GM23338 (cell line): ENCODE measurements around the gene MTMR3. TPM values are rescaled to one million over a fixed set of nuclear protein-coding genes. Genes with fewer than 3 reads are reported as not detected.

Experiments
- ATAC-seq: fragments of 200-7000 bp; cut with Tn5 transposase; 3 replicates; pipeline ENCODE4 v1.9.1; 2020
- DNase-seq: peaks from one replicate; pipeline ENCODE4 v3.0.0-alpha.2; 2015; ENCODE audit warnings: low spot score
- H2AFZ ChIP-seq: fragments of 200-600 bp; sonication (generic); 2 replicates; pipeline ENCODE4 v1.8.0; 2016; ENCODE audit warnings: antibody characterized with exemption, mild to moderate bottlenecking, moderate library complexity
- H3F3A ChIP-seq: fragments of 200-600 bp; sonication (generic); replicated peaks from 2 replicates; pipeline ENCODE4 v1.8.0; 2017; ENCODE audit warnings: antibody characterized with exemption, mixed run types, low read depth
- H3K27ac ChIP-seq: fragments of 200-600 bp; sonication (generic); 2 replicates; pipeline ENCODE4 v1.6.1; 2016; ENCODE audit warnings: low read depth
- H3K27me3 ChIP-seq: fragments of 200-600 bp; sonication (generic); 2 replicates; pipeline ENCODE4 v1.8.0; 2016; ENCODE audit warnings: mild to moderate bottlenecking, mixed run types, moderate library complexity; ENCODE audit not compliant: insufficient read depth
- H3K36me3 ChIP-seq: fragments of 200-600 bp; sonication (generic); 2 replicates; pipeline ENCODE4 v1.8.0; 2016; ENCODE audit warnings: mild to moderate bottlenecking; ENCODE audit not compliant: insufficient read depth
- H3K4me1 ChIP-seq: fragments of 200-600 bp; sonication (generic); 2 replicates; pipeline ENCODE4 v1.8.0; 2016; ENCODE audit warnings: mild to moderate bottlenecking, moderate library complexity; ENCODE audit not compliant: insufficient read depth
- H3K4me2 ChIP-seq: fragments of 200-600 bp; sonication (generic); 2 replicates; pipeline ENCODE4 v1.7.1; 2017; ENCODE audit warnings: mixed run types
- H3K4me3 ChIP-seq: fragments of 200-600 bp; sonication (generic); 2 replicates; pipeline ENCODE4 v1.6.1; 2016; ENCODE audit warnings: mixed run types
- H3K79me2 ChIP-seq: fragments of 200-600 bp; sonication (generic); replicated peaks from 2 replicates; pipeline ENCODE4 v1.8.0; 2017; ENCODE audit warnings: mild to moderate bottlenecking; ENCODE audit not compliant: insufficient read depth
- H3K9me2 ChIP-seq: fragments of 200-600 bp; sonication (generic); 2 replicates; pipeline ENCODE4 v1.8.0; 2017; ENCODE audit not compliant: insufficient read depth
- H4K20me1 ChIP-seq: fragments of 200-600 bp; sonication (generic); replicated peaks from 2 replicates; pipeline ENCODE4 v1.8.0; 2017; ENCODE audit warnings: mild to moderate bottlenecking; ENCODE audit not compliant: insufficient read depth
- H3K27ac Mint-ChIP-seq: 2 replicates; pipeline ENCODE4 v1.8.0; 2020; ENCODE audit warnings: inconsistent platforms, mild to moderate bottlenecking, moderate library complexity, mixed read lengths
- H3K27me3 Mint-ChIP-seq: 3 replicates; pipeline ENCODE4 v1.8.0; 2022; ENCODE audit warnings: low read depth, mild to moderate bottlenecking, moderate library complexity, mixed read lengths, inconsistent platforms; ENCODE audit not compliant: insufficient read depth, poor library complexity
- H3K36me3 Mint-ChIP-seq: 3 replicates; pipeline ENCODE4 v1.8.0; 2021; ENCODE audit warnings: low read depth, mild to moderate bottlenecking, inconsistent platforms, moderate library complexity, mixed read lengths
- H3K4me1 Mint-ChIP-seq: 3 replicates; pipeline ENCODE4 v1.8.0; 2020; ENCODE audit warnings: mild to moderate bottlenecking, inconsistent platforms, mixed read lengths
- H3K4me3 Mint-ChIP-seq: 3 replicates; pipeline ENCODE4 v1.8.0; 2021; ENCODE audit warnings: moderate library complexity, mild to moderate bottlenecking, inconsistent platforms, mixed read lengths
- H3K9me3 Mint-ChIP-seq: 3 replicates; pipeline ENCODE4 v1.8.0; 2020; ENCODE audit warnings: moderate library complexity, mild to moderate bottlenecking, inconsistent platforms, mixed read lengths
- EZH2 ChIP-seq: fragments of 200-600 bp; sonication (generic); IDR thresholded peaks from one replicate; pipeline ENCODE4 v1.8.0; 2017; ENCODE audit warnings: antibody characterized with exemption, mild to moderate bottlenecking, low read depth; ENCODE audit not compliant: unreplicated experiment
- EZH2phosphoT487 ChIP-seq: fragments of 200-600 bp; sonication (generic); IDR thresholded peaks from one replicate; pipeline ENCODE4 v1.8.1; 2018; ENCODE audit warnings: antibody characterized with exemption; ENCODE audit not compliant: unreplicated experiment
- JUNB ChIP-seq: IDR thresholded peaks from one replicate; pipeline ENCODE4 v1.6.1; 2016; ENCODE audit warnings: antibody characterized with exemption; ENCODE audit not compliant: unreplicated experiment
- NANOG ChIP-seq: IDR thresholded peaks from 2 replicates; pipeline ENCODE4 v1.6.1; 2016; ENCODE audit warnings: antibody characterized with exemption, borderline replicate concordance
- STAT1 ChIP-seq: IDR thresholded peaks from one replicate; pipeline ENCODE4 v1.6.1; 2016; ENCODE audit warnings: antibody characterized with exemption; ENCODE audit not compliant: unreplicated experiment
- ZNF331 ChIP-seq: fragments of 250-450 bp; sonication (Bioruptor Pico); IDR thresholded peaks from 2 replicates; pipeline ENCODE4 v1.5.0; 2020; ENCODE audit warnings: low read depth, mild to moderate bottlenecking, moderate library complexity
- polyA plus RNA-seq: library from polyadenylated mRNA; unstranded; fragments of >200 nt; fragmentation: Nextera tagmentation; extraction: Ambion mirVana; gene quantifications from 2 replicates; pipeline ENCODE4 v1.2.1, GENCODE V29; 2016
- total RNA-seq: library from RNA; depleted of rRNA; stranded (reverse); fragments of >200 nt; shearing (Covaris generic); gene quantifications from 2 replicates; pipeline ENCODE4 v1.2.3, GENCODE V29; 2014
- TF ChIP-seq, protein P1 (sequence below): fragments of 250-450 bp; sonication (Bioruptor Pico); IDR thresholded peaks from 2 replicates; pipeline ENCODE4 v1.5.0; 2020; ENCODE audit warnings: mild to moderate bottlenecking, moderate library complexity
- TF ChIP-seq, protein P2 (sequence below), 2 experiments: fragments of 200-600 bp in 1 of 2; sonication (generic) in 1 of 2; conservative IDR thresholded peaks; 2 replicates each; pipeline versions ENCODE4 v1.5.1 to v1.6.1; 2016 to 2017; ENCODE audit warnings: antibody characterized with exemption in 2 of 2, low read depth in 2 of 2, mild to moderate bottlenecking in 2 of 2, moderate library complexity in 1 of 2

MTMR3 gene
- total and polyA plus RNA-seq, 2 experiments from 2014 or later: 5.2 to 27.4 TPM

- H3K79me2 ChIP-seq: peaks cover 85% of the 10 kb centered on the region
- no peaks in the 10 kb centered on the region for H3F3A ChIP-seq
- H3K27ac Mint-ChIP-seq: peak overlapping the region; percentile 57
- H2AFZ ChIP-seq: no peak overlapping the region
- no peaks in the 10 kb centered on the region for H4K20me1 ChIP-seq
- H3K27me3 Mint-ChIP-seq: peaks cover 3% of the 10 kb centered on the region
- H3K27ac ChIP-seq: peak overlapping the region; percentile 26; the same call in 1 of the 2 replicates
- H3K36me3 ChIP-seq: no peaks in the 10 kb centered on the region
- H3K36me3 Mint-ChIP-seq: peaks cover 2% of the 10 kb centered on the region; the same call in 1 of the 3 replicates
- peaks cover 2% of the 10 kb centered on the region; the same call in 2 of the 3 replicates for H3K9me3 Mint-ChIP-seq
- H3K4me3 Mint-ChIP-seq: peak overlapping the region; percentile 35; the same call in 2 of the 3 replicates
- H3K4me1 Mint-ChIP-seq: peaks cover 55% of the 10 kb centered on the region
- DNase-seq (no peak), ATAC-seq (no peak)
- H3K4me3 ChIP-seq: peak overlapping the region; percentile 32
- TF ChIP-seq, protein P1, sequence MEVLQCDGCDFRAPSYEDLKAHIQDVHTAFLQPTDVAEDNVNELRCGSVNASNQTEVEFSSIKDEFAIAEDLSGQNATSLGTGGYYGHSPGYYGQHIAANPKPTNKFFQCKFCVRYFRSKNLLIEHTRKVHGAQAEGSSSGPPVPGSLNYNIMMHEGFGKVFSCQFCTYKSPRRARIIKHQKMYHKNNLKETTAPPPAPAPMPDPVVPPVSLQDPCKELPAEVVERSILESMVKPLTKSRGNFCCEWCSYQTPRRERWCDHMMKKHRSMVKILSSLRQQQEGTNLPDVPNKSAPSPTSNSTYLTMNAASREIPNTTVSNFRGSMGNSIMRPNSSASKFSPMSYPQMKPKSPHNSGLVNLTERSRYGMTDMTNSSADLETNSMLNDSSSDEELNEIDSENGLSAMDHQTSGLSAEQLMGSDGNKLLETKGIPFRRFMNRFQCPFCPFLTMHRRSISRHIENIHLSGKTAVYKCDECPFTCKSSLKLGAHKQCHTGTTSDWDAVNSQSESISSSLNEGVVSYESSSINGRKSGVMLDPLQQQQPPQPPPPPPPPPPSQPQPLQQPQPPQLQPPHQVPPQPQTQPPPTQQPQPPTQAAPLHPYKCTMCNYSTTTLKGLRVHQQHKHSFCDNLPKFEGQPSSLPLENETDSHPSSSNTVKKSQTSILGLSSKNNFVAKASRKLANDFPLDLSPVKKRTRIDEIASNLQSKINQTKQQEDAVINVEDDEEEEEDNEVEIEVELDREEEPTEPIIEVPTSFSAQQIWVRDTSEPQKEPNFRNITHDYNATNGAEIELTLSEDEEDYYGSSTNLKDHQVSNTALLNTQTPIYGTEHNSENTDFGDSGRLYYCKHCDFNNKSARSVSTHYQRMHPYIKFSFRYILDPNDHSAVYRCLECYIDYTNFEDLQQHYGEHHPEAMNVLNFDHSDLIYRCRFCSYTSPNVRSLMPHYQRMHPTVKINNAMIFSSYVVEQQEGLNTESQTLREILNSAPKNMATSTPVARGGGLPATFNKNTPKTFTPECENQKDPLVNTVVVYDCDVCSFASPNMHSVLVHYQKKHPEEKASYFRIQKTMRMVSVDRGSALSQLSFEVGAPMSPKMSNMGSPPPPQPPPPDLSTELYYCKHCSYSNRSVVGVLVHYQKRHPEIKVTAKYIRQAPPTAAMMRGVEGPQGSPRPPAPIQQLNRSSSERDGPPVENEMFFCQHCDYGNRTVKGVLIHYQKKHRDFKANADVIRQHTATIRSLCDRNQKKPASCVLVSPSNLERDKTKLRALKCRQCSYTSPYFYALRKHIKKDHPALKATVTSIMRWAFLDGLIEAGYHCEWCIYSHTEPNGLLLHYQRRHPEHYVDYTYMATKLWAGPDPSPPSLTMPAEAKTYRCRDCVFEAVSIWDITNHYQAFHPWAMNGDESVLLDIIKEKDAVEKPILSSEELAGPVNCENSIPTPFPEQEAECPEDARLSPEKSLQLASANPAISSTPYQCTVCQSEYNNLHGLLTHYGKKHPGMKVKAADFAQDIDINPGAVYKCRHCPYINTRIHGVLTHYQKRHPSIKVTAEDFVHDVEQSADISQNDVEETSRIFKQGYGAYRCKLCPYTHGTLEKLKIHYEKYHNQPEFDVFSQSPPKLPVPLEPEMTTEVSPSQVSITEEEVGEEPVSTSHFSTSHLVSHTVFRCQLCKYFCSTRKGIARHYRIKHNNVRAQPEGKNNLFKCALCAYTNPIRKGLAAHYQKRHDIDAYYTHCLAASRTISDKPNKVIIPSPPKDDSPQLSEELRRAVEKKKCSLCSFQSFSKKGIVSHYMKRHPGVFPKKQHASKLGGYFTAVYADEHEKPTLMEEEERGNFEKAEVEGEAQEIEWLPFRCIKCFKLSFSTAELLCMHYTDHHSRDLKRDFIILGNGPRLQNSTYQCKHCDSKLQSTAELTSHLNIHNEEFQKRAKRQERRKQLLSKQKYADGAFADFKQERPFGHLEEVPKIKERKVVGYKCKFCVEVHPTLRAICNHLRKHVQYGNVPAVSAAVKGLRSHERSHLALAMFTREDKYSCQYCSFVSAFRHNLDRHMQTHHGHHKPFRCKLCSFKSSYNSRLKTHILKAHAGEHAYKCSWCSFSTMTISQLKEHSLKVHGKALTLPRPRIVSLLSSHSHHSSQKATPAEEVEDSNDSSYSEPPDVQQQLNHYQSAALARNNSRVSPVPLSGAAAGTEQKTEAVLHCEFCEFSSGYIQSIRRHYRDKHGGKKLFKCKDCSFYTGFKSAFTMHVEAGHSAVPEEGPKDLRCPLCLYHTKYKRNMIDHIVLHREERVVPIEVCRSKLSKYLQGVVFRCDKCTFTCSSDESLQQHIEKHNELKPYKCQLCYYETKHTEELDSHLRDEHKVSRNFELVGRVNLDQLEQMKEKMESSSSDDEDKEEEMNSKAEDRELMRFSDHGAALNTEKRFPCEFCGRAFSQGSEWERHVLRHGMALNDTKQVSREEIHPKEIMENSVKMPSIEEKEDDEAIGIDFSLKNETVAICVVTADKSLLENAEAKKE: no peak
- TF ChIP-seq NANOG: peak; percentile 32; the same call in 1 of the 2 replicates
- no peaks in the 10 kb centered on the region for H3K9me2 ChIP-seq
- H3K4me2 ChIP-seq: peak overlapping the region; percentile 25
- no peaks in the 10 kb centered on the region for H3K27me3 ChIP-seq
- peaks cover 61% of the 10 kb centered on the region for H3K4me1 ChIP-seq
Observed at GRCh38 chr22:29947410-29948384, 64.7 kb downstream of the MTMR3 start.

GRCh38 chr22:29948385-29948769, 65.4 kb downstream of the MTMR3 start:
- H4K20me1 ChIP-seq: no peaks in the 10 kb centered on the region
- peak overlapping the region; percentile 32 for H3K4me3 ChIP-seq
- no peak overlapping the region for H3K4me3 Mint-ChIP-seq
- H3K27ac Mint-ChIP-seq: no peak overlapping the region; the same call in none of the 2 replicates
- no peak overlapping the region for H3K27ac ChIP-seq
- no peaks in the 10 kb centered on the region for H3K27me3 ChIP-seq
- peaks cover 80% of the 10 kb centered on the region for H3K79me2 ChIP-seq
- no peaks in the 10 kb centered on the region for H3F3A ChIP-seq
- no peaks in the 10 kb centered on the region for H3K36me3 ChIP-seq
- H3K4me2 ChIP-seq: peak overlapping the region; percentile 25
- H3K9me2 ChIP-seq: no peaks in the 10 kb centered on the region
- H3K9me3 Mint-ChIP-seq: no peaks in the 10 kb centered on the region
- ATAC-seq (no peak), DNase-seq (no peak)
- peaks cover 1% of the 10 kb centered on the region for H3K27me3 Mint-ChIP-seq
- no peaks in the 10 kb centered on the region; the same call in 2 of the 3 replicates for H3K36me3 Mint-ChIP-seq
- H2AFZ ChIP-seq: no peak overlapping the region
- H3K4me1 Mint-ChIP-seq: peaks cover 60% of the 10 kb centered on the region
- H3K4me1 ChIP-seq: peaks cover 67% of the 10 kb centered on the region
- TF ChIP-seq EZH2phosphoT487 (no peak), ZNF331 (CRISPR knock-in tag) (no peak), NANOG (no peak), STAT1 (no peak), EZH2 (no peak), JUNB (no peak)
- TF ChIP-seq, protein P2, sequence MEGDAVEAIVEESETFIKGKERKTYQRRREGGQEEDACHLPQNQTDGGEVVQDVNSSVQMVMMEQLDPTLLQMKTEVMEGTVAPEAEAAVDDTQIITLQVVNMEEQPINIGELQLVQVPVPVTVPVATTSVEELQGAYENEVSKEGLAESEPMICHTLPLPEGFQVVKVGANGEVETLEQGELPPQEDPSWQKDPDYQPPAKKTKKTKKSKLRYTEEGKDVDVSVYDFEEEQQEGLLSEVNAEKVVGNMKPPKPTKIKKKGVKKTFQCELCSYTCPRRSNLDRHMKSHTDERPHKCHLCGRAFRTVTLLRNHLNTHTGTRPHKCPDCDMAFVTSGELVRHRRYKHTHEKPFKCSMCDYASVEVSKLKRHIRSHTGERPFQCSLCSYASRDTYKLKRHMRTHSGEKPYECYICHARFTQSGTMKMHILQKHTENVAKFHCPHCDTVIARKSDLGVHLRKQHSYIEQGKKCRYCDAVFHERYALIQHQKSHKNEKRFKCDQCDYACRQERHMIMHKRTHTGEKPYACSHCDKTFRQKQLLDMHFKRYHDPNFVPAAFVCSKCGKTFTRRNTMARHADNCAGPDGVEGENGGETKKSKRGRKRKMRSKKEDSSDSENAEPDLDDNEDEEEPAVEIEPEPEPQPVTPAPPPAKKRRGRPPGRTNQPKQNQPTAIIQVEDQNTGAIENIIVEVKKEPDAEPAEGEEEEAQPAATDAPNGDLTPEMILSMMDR (conservative IDR thresholded peaks at IDR 0.05; ENCODE audit: low read depth in 2 of 2): no peak
